Osteoblast (primary cell): ENCODE results near the gene MTURN. TPM values are rescaled to one million over a fixed set of nuclear protein-coding genes. Genes with fewer than 3 reads are reported as not detected.

ENCODE experiments used
- DNase-seq: peaks from one replicate; pipeline ENCODE4 v3.0.0; 2011; ENCODE audit warnings: low spot score, mixed read lengths; ENCODE audit not compliant: insufficient read length; ENCODE audit errors: missing footprints
- H2AFZ ChIP-seq: 2 replicates; pipeline ENCODE4 v1.6.0; 2011; ENCODE audit warnings: mild to moderate bottlenecking, low read length
- H3K27ac ChIP-seq: 2 replicates; pipeline ENCODE4 v1.5.1; 2011; ENCODE audit warnings: mild to moderate bottlenecking, low read depth, low read length, moderate library complexity
- H3K27me3 ChIP-seq: 2 replicates; pipeline ENCODE4 v1.6.0; 2012; ENCODE audit warnings: mild to moderate bottlenecking, control low read depth, inconsistent platforms, low read length, moderate library complexity; ENCODE audit not compliant: insufficient read depth
- H3K36me3 ChIP-seq: 2 replicates; pipeline ENCODE4 v1.5.1; 2011; ENCODE audit warnings: mild to moderate bottlenecking, low read length, control low read depth, moderate library complexity; ENCODE audit not compliant: insufficient read depth
- H3K4me1 ChIP-seq: 2 replicates; pipeline ENCODE4 v1.5.1; 2011; ENCODE audit warnings: mild to moderate bottlenecking, low read length, control low read depth, moderate library complexity; ENCODE audit not compliant: insufficient read depth
- H3K4me2 ChIP-seq: 2 replicates; pipeline ENCODE4 v1.6.0; 2011; ENCODE audit warnings: mild to moderate bottlenecking, low read length; ENCODE audit not compliant: insufficient read depth
- H3K4me3 ChIP-seq: fragments of 200-600 bp; sonication (generic); 3 replicates; pipeline ENCODE4 v1.5.1; 2012; ENCODE audit warnings: mild to moderate bottlenecking, low read length, inconsistent platforms; ENCODE audit not compliant: insufficient read depth
- H3K79me2 ChIP-seq: 2 replicates; pipeline ENCODE4 v1.6.0; 2012; ENCODE audit warnings: mild to moderate bottlenecking, low read length, control low read depth, inconsistent platforms; ENCODE audit not compliant: insufficient read depth
- H3K9me3 ChIP-seq: 2 replicates; pipeline ENCODE4 v1.5.1; 2011; ENCODE audit warnings: low read depth, low read length, control low read depth
- H4K20me1 ChIP-seq: 2 replicates; pipeline ENCODE4 v1.6.0; 2012; ENCODE audit warnings: mild to moderate bottlenecking, low read length, control low read depth; ENCODE audit not compliant: insufficient read depth
- CTCF ChIP-seq: IDR thresholded peaks from 2 replicates; pipeline ENCODE4 v1.5.1; 2011; ENCODE audit warnings: mild to moderate bottlenecking, low read depth, low read length, moderate library complexity; ENCODE audit errors: extremely low read depth
- total RNA-seq: library from RNA; depleted of rRNA; stranded (reverse); fragments of >200 nt; gene quantifications from 2 replicates; pipeline ENCODE4 v1.2.3, GENCODE V29; 2012

The MTURN gene
- total RNA-seq, 1 donor = 31.1 TPM

DNA sequence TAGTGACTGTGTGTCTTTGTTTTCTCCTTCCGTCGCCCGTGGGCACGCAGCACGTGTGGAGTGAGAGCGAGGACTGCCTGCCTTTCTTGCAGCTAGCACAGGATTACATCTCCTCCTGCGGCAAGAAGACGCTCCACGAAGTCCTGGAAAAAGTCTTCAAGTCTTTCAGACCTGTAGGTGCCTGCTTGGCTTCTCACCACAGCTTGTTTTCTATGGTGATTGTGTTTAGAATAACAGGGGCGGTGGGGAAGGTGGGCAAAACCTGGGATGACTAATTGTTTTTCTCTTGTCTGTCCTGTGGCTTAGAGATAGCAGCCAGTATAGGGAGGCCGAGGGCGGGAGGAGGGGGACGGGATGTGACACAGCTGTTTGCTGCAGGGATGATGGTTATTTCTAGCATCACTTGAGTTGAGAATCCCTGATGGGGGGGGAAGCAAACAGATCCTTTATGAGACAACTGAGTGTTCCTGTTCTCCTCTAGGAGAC is 11.4 kb downstream of the MTURN start:
- Histone ChIP-seq H3K9me3 (no peaks in the 10 kb centered on the region), H3K36me3 (peaks cover 2% of the 10 kb centered on the region), H3K4me2 (no peak overlapping the region), H3K27ac (no peak overlapping the region), H3K79me2 (peaks cover 20% of the 10 kb centered on the region), H3K4me3 (no peak overlapping the region), H4K20me1 (peaks cover 5% of the 10 kb centered on the region), H3K27me3 (no peaks in the 10 kb centered on the region), H3K4me1 (peaks cover 13% of the 10 kb centered on the region), H2AFZ (no peak overlapping the region)
- TF ChIP-seq CTCF = no peak
- no peak for DNase-seq

DNA sequence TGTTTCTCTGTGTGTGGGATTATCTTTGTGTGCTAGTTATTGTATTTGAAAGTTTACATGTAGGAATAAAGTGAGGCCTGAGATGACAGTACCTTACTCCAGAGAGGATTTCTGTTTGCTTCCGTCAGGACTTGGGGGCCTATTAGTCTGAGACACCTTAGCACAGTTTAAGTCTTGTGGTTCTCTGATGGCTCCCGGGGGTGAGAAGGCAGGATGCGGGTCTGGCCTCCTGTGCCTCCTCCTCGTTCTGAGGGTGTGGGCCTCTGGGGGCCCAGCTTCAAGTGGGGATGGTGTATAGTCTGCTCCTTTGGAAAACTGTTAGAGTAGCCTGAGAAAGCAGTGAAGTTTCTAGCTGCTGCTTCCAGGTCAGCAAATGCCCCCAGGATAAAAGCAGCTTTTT is 12.4 kb downstream of the MTURN start:
- no peak overlapping the region for H2AFZ ChIP-seq
- no peak overlapping the region for H3K4me2 ChIP-seq

DNA sequence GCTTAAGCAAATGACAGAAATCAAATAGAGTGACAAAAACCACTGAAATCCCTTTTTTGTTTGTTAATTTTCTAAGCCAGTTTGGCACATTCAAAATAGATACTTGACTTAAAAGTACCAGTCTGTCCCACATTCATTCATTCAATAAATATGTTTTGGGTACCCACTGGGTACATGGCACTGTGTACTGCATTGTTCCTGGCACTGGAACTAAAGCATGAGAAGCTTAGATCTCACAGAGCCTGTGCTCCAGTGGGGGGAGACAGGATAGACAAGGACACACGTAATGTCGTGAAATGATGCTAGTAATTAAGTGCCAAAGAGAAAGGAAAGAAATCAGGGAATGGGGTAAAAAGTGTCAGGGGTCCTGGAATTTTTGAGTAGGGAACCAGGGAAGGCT is 13.0 kb downstream of the MTURN start:
- H3K4me2 ChIP-seq = no peak overlapping the region
- no peaks in the 10 kb centered on the region for H3K9me3 ChIP-seq
- no peak for TF ChIP-seq CTCF
- H3K79me2 ChIP-seq = peaks cover 15% of the 10 kb centered on the region
- no peak overlapping the region for H2AFZ ChIP-seq
- DNase-seq = no peak
- H3K27me3 ChIP-seq = no peaks in the 10 kb centered on the region
- peaks cover 2% of the 10 kb centered on the region for H3K36me3 ChIP-seq
- no peak overlapping the region for H3K4me3 ChIP-seq
- H4K20me1 ChIP-seq = peaks cover 5% of the 10 kb centered on the region
- H3K27ac ChIP-seq = no peak overlapping the region
- H3K4me1 ChIP-seq = peaks cover 5% of the 10 kb centered on the region

More for the DNA sequence above, 12.4 kb downstream of the MTURN start:
- Histone ChIP-seq H3K36me3 (peaks cover 2% of the 10 kb centered on the region), H4K20me1 (peaks cover 5% of the 10 kb centered on the region), H3K79me2 (peaks cover 15% of the 10 kb centered on the region), H3K9me3 (no peaks in the 10 kb centered on the region), H3K27ac (no peak overlapping the region), H3K27me3 (no peaks in the 10 kb centered on the region), H3K4me3 (no peak overlapping the region), H3K4me1 (peaks cover 10% of the 10 kb centered on the region)
- no peak for DNase-seq
- TF ChIP-seq CTCF = no peak

DNA sequence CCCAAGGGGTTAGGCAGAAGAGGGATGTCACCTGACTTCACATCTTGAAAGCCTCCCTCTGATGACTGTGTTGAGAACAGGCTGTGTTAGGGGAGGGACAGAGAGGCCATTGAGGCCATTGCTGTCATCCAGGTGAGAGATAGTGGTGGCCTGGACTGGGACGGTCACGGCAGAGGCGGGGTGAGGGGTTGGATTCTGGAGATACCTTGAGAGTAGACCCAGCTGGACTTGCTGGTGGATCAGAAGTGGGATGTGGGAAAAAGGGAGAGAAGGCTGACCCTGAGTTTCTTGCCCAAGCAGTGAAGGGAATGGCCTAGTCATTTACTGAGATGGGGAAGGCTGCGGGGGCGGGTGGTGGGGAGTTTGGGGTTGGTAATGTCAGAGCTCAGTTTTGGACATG is 13.6 kb downstream of the MTURN start:
- Histone ChIP-seq H3K27ac (no peak overlapping the region), H3K4me2 (no peak overlapping the region), H3K9me3 (no peaks in the 10 kb centered on the region), H3K36me3 (peaks cover 2% of the 10 kb centered on the region), H3K27me3 (no peaks in the 10 kb centered on the region), H3K4me3 (no peak overlapping the region), H4K20me1 (peaks cover 5% of the 10 kb centered on the region), H2AFZ (no peak overlapping the region), H3K4me1 (no peaks in the 10 kb centered on the region), H3K79me2 (peaks cover 15% of the 10 kb centered on the region)
- no peak for TF ChIP-seq CTCF
- no peak for DNase-seq
